ENCODE data around the gene MYO1H.
"Not testable (repeated sequence)": the region's sequence is repeated elsewhere in the genome, so short reads cannot be mapped to it uniquely, and the experiment has no call there.

The MYO1H gene

GRCh38 chr12:109473526-109474270 lies 126.0 kb downstream of the MYO1H start:
- DNase-seq: not testable (repeated sequence)

GRCh38 chr12:109475121-109475520 lies 127.4 kb downstream of the MYO1H start:
- DNase-seq: no peak

- DNase-seq: no peak
These were observed 128.5 kb downstream of the MYO1H start for GRCh38 chr12:109475993-109476806.

GRCh38 chr12:109476807-109477184 lies 129.1 kb downstream of the MYO1H start:
- no peak for DNase-seq

GRCh38 chr12:109477185-109477962 lies 129.7 kb downstream of the MYO1H start, which contains the start of the genes KCTD10 and UBE3B:
TSS of gene KCTD10 (minus strand) at chr12:109477300. CDS start at chr12:109477262, 38 bp downstream.
TSS of gene UBE3B (plus strand) at chr12:109477634. CDS start at chr12:109483552, 5,918 bp downstream.
- DNase-seq: peak; percentile 43

GRCh38 chr12:109477963-109478315 lies 130.2 kb downstream of the MYO1H start:
- DNase-seq: no peak

GRCh38 chr12:109479761-109480160 lies 132.1 kb downstream of the MYO1H start:
- DNase-seq: no peak

- DNase-seq: no peak
These were observed 132.7 kb downstream of the MYO1H start for GRCh38 chr12:109480356-109480755.

- no peak for DNase-seq
These were observed 134.2 kb downstream of the MYO1H start for GRCh38 chr12:109481863-109482262.

GRCh38 chr12:109482491-109482890 lies 134.8 kb downstream of the MYO1H start:
- no peak for DNase-seq

GRCh38 chr12:109482894-109483293 lies 135.2 kb downstream of the MYO1H start:
- DNase-seq: no peak

- DNase-seq: no peak
These were observed 135.6 kb downstream of the MYO1H start for GRCh38 chr12:109483346-109483745.

GRCh38 chr12:109485201-109485600 lies 137.5 kb downstream of the MYO1H start:
- DNase-seq: no peak

GRCh38 chr12:109487181-109488050 lies 139.7 kb downstream of the MYO1H start:
- no peak for DNase-seq

- no peak for DNase-seq
These were observed 140.5 kb downstream of the MYO1H start for GRCh38 chr12:109488051-109488665.

- DNase-seq: no peak
These were observed 141.6 kb downstream of the MYO1H start for GRCh38 chr12:109489016-109489954.

GRCh38 chr12:109489955-109490565 lies 142.4 kb downstream of the MYO1H start:
- DNase-seq: no peak

- DNase-seq: no peak
These were observed 144.0 kb downstream of the MYO1H start for GRCh38 chr12:109491671-109492070.

- DNase-seq: no peak
These were observed 144.7 kb downstream of the MYO1H start for GRCh38 chr12:109492371-109492770.

GRCh38 chr12:109493090-109493489 lies 145.4 kb downstream of the MYO1H start:
- DNase-seq: no peak
